GM12878 (cell line): ENCODE results near the gene MAGI1. TPM values are rescaled to one million over a fixed set of nuclear protein-coding genes. Genes with fewer than 3 reads are reported as not detected.

Source experiments
- ATAC-seq: fragments of 200-7000 bp; cut with Tn5 transposase; 3 replicates; pipeline ENCODE4 v1.9.1; 2020; ENCODE audit warnings: mild to moderate bottlenecking, moderate library complexity
- BruUV-seq: library from RNA; stranded (reverse); fragments of 400-500 nt; replicated peaks from 2 replicates; lab custom pipeline; 2021; lab: Mats Ljungman, UMichigan
- CTCF ChIA-PET: fragments of 300-600 bp; sonication (Branson Sonifier 250); formaldehyde crosslinking; extraction: SDS; loops from one replicate; lab custom pipeline; 2021; ENCODE audit warnings: inconsistent platforms; lab: Yijun Ruan, JAX
- POLR2A ChIA-PET: fragments of 350-600 bp; formaldehyde crosslinking; extraction: SDS; loops from one replicate; lab custom pipeline; 2021; ENCODE audit warnings: inconsistent platforms; lab: Charles Lee
- RAD21 ChIA-PET: fragments of 300-600 bp; sonication (Branson Sonifier 250); formaldehyde crosslinking; loops from one replicate; lab custom pipeline; 2023; ENCODE audit warnings: antibody characterized with exemption; ENCODE audit not compliant: unreplicated experiment; lab: Charles Lee
- SMC1A ChIA-PET: fragments of 300-600 bp; sonication (Branson Sonifier 250); formaldehyde crosslinking; loops from one replicate; lab custom pipeline; 2023; ENCODE audit not compliant: unreplicated experiment, uncharacterized antibody; lab: Charles Lee
- DNase-seq: peaks from one replicate; pipeline ENCODE4 v3.0.0-alpha.2; 2011; ENCODE audit warnings: low read depth, low spot score
- FAIRE-seq: peaks from 3 replicates; lab custom pipeline; 2011; peaks lifted over from hg19 to GRCh38; lab: Jason Lieb, UNC
- H2AFZ ChIP-seq: 2 replicates; pipeline ENCODE4 v1.6.0; 2011; ENCODE audit warnings: low read depth, low read length, control low read depth; ENCODE audit not compliant: control insufficient read depth
- H3K27ac ChIP-seq: 2 replicates; pipeline ENCODE4 v1.5.1; 2011; ENCODE audit warnings: control low read depth; ENCODE audit not compliant: control insufficient read depth, insufficient read depth
- H3K27me3 ChIP-seq, 2 experiments: replicated peaks in 1 of 2; 2 replicates each; pipeline versions ENCODE4 v1.6.0 to v1.6.1; 2011; ENCODE audit warnings: low read length in 1 of 2; ENCODE audit not compliant: control insufficient read depth in 2 of 2, insufficient read depth in 2 of 2
- H3K36me3 ChIP-seq, 2 experiments: 2 replicates each; pipeline ENCODE4 v1.5.1; 2011; ENCODE audit warnings: low read length in 1 of 2; ENCODE audit not compliant: control insufficient read depth in 2 of 2, insufficient read depth in 2 of 2
- H3K4me1 ChIP-seq: 2 replicates; pipeline ENCODE4 v1.6.1; 2011; ENCODE audit warnings: mild to moderate bottlenecking, low read length, moderate library complexity, mixed read lengths; ENCODE audit not compliant: control insufficient read depth, insufficient read depth
- H3K4me2 ChIP-seq: 2 replicates; pipeline ENCODE4 v1.6.0; 2011; ENCODE audit warnings: control low read depth; ENCODE audit not compliant: control insufficient read depth, insufficient read depth
- H3K4me3 ChIP-seq: fragments of 200-600 bp; sonication (generic); 2 replicates; pipeline ENCODE4 v1.5.1; 2016
- H3K79me2 ChIP-seq: 2 replicates; pipeline ENCODE4 v1.6.0; 2011; ENCODE audit warnings: low read length; ENCODE audit not compliant: control insufficient read depth, insufficient read depth
- H3K9ac ChIP-seq: 2 replicates; pipeline ENCODE4 v1.8.0; 2011; ENCODE audit warnings: low read length, control low read depth, mixed read lengths; ENCODE audit not compliant: control insufficient read depth, insufficient read depth
- H3K9me3 ChIP-seq: replicated peaks from 3 replicates; pipeline ENCODE4 v1.5.1; 2011; ENCODE audit warnings: mild to moderate bottlenecking, low read length; ENCODE audit not compliant: control insufficient read depth, insufficient read depth
- H4K20me1 ChIP-seq: 2 replicates; pipeline ENCODE4 v1.6.0; 2011; ENCODE audit not compliant: control insufficient read depth, insufficient read depth
- BCL11A ChIP-seq: IDR thresholded peaks from 2 replicates; pipeline ENCODE4 v1.6.1; 2011; ENCODE audit warnings: low read depth, low read length
- CBFB ChIP-seq: IDR thresholded peaks from 2 replicates; pipeline ENCODE4 v1.6.1; 2016; ENCODE audit warnings: antibody characterized with exemption, low read depth
- DPF2 ChIP-seq: fragments of 450-650 bp; IDR thresholded peaks from 2 replicates; pipeline ENCODE4 v1.6.1; 2017; ENCODE audit warnings: mild to moderate bottlenecking
- IKZF1 ChIP-seq: fragments of 450-650 bp; conservative IDR thresholded peaks from 2 replicates; pipeline ENCODE4 v1.6.1; 2017; ENCODE audit warnings: antibody characterized with exemption, mild to moderate bottlenecking
- IKZF2 ChIP-seq, 2 experiments: fragments of 450-650 bp; IDR thresholded peaks; 2 replicates each; pipeline ENCODE4 v1.6.1; 2017; ENCODE audit warnings: mild to moderate bottlenecking in 2 of 2, moderate library complexity in 2 of 2
- KDM1A ChIP-seq: fragments of 200-600 bp; sonication (generic); IDR thresholded peaks from 2 replicates; pipeline ENCODE4 v1.6.1; 2016; ENCODE audit warnings: borderline replicate concordance
- MYB ChIP-seq: fragments of 150-350 bp; IDR thresholded peaks from 2 replicates; pipeline ENCODE4 v1.6.1; 2014; ENCODE audit warnings: mild to moderate bottlenecking, low read depth, low read length, borderline replicate concordance
- NBN ChIP-seq: fragments of 450-650 bp; IDR thresholded peaks from 2 replicates; pipeline ENCODE4 v1.6.1; 2016
- NFIC ChIP-seq: IDR thresholded peaks from 2 replicates; pipeline ENCODE4 v1.6.1; 2012; ENCODE audit warnings: low read depth, mild to moderate bottlenecking, inconsistent platforms, low read length, moderate library complexity
- NFXL1 ChIP-seq: fragments of 450-650 bp; IDR thresholded peaks from 2 replicates; pipeline ENCODE4 v1.6.1; 2017; ENCODE audit warnings: antibody characterized with exemption, mild to moderate bottlenecking, borderline replicate concordance
- NR2C2 ChIP-seq: IDR thresholded peaks from 2 replicates; pipeline ENCODE4 v1.6.1; 2011; ENCODE audit warnings: borderline replicate concordance, low read depth; ENCODE audit not compliant: control insufficient read depth, insufficient read length
- PAX5 ChIP-seq: IDR thresholded peaks from 2 replicates; pipeline ENCODE4 v1.6.1; 2011; ENCODE audit warnings: low read depth, low read length, borderline replicate concordance
- POLR2AphosphoS2 ChIP-seq: IDR thresholded peaks from 2 replicates; pipeline ENCODE4 v1.6.1; 2011; ENCODE audit warnings: low read depth, mild to moderate bottlenecking, low read length, improper control_type of control experiment, moderate library complexity
- RELA ChIP-seq: fragments of 450-650 bp; IDR thresholded peaks from 2 replicates; pipeline ENCODE4 v1.8.0; 2014; ENCODE audit warnings: borderline replicate concordance; ENCODE audit not compliant: partially characterized antibody
- RFX5 ChIP-seq: IDR thresholded peaks from 2 replicates; pipeline ENCODE4 v1.6.1; 2011; ENCODE audit warnings: low read depth, low read length, improper control_type of control experiment
- SMARCA5 ChIP-seq: fragments of 450-650 bp; IDR thresholded peaks from 2 replicates; pipeline ENCODE4 v1.6.1; 2017; ENCODE audit warnings: mild to moderate bottlenecking
- SP1 ChIP-seq: IDR thresholded peaks from one replicate; pipeline ENCODE4 v1.6.1; 2011; ENCODE audit warnings: low read depth, low read length
- SRF ChIP-seq, 2 experiments: IDR thresholded peaks; 2 replicates each; pipeline ENCODE4 v1.6.1; 2011; ENCODE audit warnings: low read depth in 2 of 2, low read length in 2 of 2, mild to moderate bottlenecking in 1 of 2, moderate library complexity in 1 of 2
- STAT1 ChIP-seq: fragments of 450-650 bp; conservative IDR thresholded peaks from 2 replicates; pipeline ENCODE4 v1.6.1; 2014; ENCODE audit warnings: antibody characterized with exemption, mild to moderate bottlenecking
- TARDBP ChIP-seq: IDR thresholded peaks from 2 replicates; pipeline ENCODE4 v1.6.1; 2016; ENCODE audit warnings: borderline replicate concordance
- WGBS: methylation state at CpG from one replicate; pipeline ENCODE4 v1.1.6; 2016; ENCODE audit warnings: low lambda C conversion rate; ENCODE audit not compliant: insufficient replicate concordance, insufficient coverage; ENCODE audit errors: missing lambda C conversion rate; 5-methylcytosine and 5-hydroxymethylcytosine counted together
- in situ Hi-C: fragments of 300-500 bp; cut with MboI; formaldehyde crosslinking; loops from 9 replicates; pipeline ENCODE4 v1.14.3; 2018; ENCODE audit warnings: mixed read lengths
- intact Hi-C: fragments of 100-400 bp; cut with micrococcal nuclease; formaldehyde crosslinking; loops from one replicate; pipeline ENCODE4 v1.14.2; 2022; ENCODE audit not compliant: unreplicated experiment
- polyA plus RNA-seq, 11 experiments: library from polyadenylated mRNA; depleted of rRNA in 4 of 11; unstranded in 6 of 11; stranded (reverse) in 5 of 11; fragments of >200 nt; fragmentation: Nextera tagmentation in 4 of 11; fragmentation: Illumina TruSeq in 1 of 11; extraction: Ambion mirVana in 4 of 11; extraction: Trizol in 1 of 11; gene quantifications; 1 replicate in 1 of 11; 2 replicates in 10 of 11; pipeline versions ENCODE4 v1.2.1 to v1.2.3, GENCODE V29; 2011 to 2016; ENCODE audit warnings: inconsistent platforms in 2 of 11, missing spikeins in 2 of 11, low read depth in 1 of 11
- total RNA-seq, 4 experiments: library from RNA; depleted of rRNA in 3 of 4; stranded (reverse); fragments of >200 nt in 3 of 4; fragmentation: Illumina TruSeq in 1 of 4; extraction: Trizol in 1 of 4; gene quantifications; 2 replicates each; pipeline versions ENCODE4 v1.2.1 to v1.2.3, GENCODE V29; 2013 to 2021

The MAGI1 gene
- total and polyA plus RNA-seq, 10 of the 15 experiments (the other 5 are each of a cell fraction or from before 2014, with no cell fraction given): 0.02 to 3.3 (median 0.29) TPM; not detected in 1

- ChIA-PET RAD21 (no interaction called here), SMC1A (no interaction called here), CTCF (no interaction called here), POLR2A (no interaction called here)
- ATAC-seq (no peak), FAIRE-seq (no peak), DNase-seq (no peak)
- Histone ChIP-seq H4K20me1 (no peaks in the 10 kb centered on the region), H3K79me2 (no peaks in the 10 kb centered on the region), H3K9me3 (no peaks in the 10 kb centered on the region), H3K36me3 (no peaks in the 10 kb centered on the region), H2AFZ (no peak overlapping the region), H3K27me3 (no peaks in the 10 kb centered on the region), H3K4me1 (no peaks in the 10 kb centered on the region), H3K9ac (no peak overlapping the region), H3K27ac (no peak overlapping the region), H3K4me3 (no peak overlapping the region), H3K4me2 (no peak overlapping the region)
- no TSS peak for BruUV-seq
- no peak for TF ChIP-seq SRF (IDR thresholded peaks at IDR 0.05; ENCODE audit: low read depth in 2 of 2, low read length in 2 of 2)
- no peak for TF ChIP-seq MYB
- no peak for TF ChIP-seq NR2C2
- TF ChIP-seq RELA: no peak
- no peak for TF ChIP-seq SP1
- no peak for TF ChIP-seq STAT1
- no peak for TF ChIP-seq NFIC
- no peak for TF ChIP-seq BCL11A
- TF ChIP-seq CBFB: no peak
- TF ChIP-seq TARDBP: no peak
- no peak for TF ChIP-seq NBN
- no peak for TF ChIP-seq IKZF1
- TF ChIP-seq DPF2: no peak
- TF ChIP-seq POLR2AphosphoS2: no peak
- no peak for TF ChIP-seq NFXL1
- no peak for TF ChIP-seq PAX5
- no peak for TF ChIP-seq RFX5
- no peak for TF ChIP-seq SMARCA5
- TF ChIP-seq IKZF2 (IDR thresholded peaks at IDR 0.05): no peak
- no peak for TF ChIP-seq KDM1A
- intact Hi-C loops (no loop called here), in situ Hi-C loops (no loop called here)
- WGBS: 20% methylated on average over 3 of the region's 3 CpGs
These were observed 141.0 kb downstream of the MAGI1 start for GRCh38 chr3:65897766-65898165.
